ENCODE measurements around the gene RALB. TPM values are rescaled to one million over a fixed set of nuclear protein-coding genes. Genes with fewer than 3 reads are reported as not detected.

RALB gene
- total RNA-seq, 1 donor from 2014 or later: 25.9 TPM

- DNase-seq (ENCODE audit: low spot score in 2 of 2, unreplicated experiment in 2 of 2): no peak
- no peak for TF ChIP-seq CTCF (IDR thresholded peaks at IDR 0.05; ENCODE audit: unreplicated experiment)
- H3K36me3 Mint-ChIP-seq: peaks cover 10% of the 10 kb centered on the region
- H3K27ac Mint-ChIP-seq: no peak overlapping the region
- H3K9me3 Mint-ChIP-seq: peaks cover 8% of the 10 kb centered on the region
- H3K4me3 Mint-ChIP-seq: no peak overlapping the region
- H3K4me1 Mint-ChIP-seq: peaks cover 6% of the 10 kb centered on the region
- no peaks in the 10 kb centered on the region for H3K27me3 Mint-ChIP-seq (ENCODE audit: low read depth)
Measured at GRCh38 chr2:120271711-120272379, 19.2 kb downstream of the RALB start.

GRCh38 chr2:120272763-120273481, 20.3 kb downstream of the RALB start:
- Mint-ChIP-seq H3K9me3 (peaks cover 8% of the 10 kb centered on the region), H3K4me1 (peaks cover 6% of the 10 kb centered on the region), H3K4me3 (no peak overlapping the region), H3K27ac (no peak overlapping the region), H3K36me3 (peaks cover 10% of the 10 kb centered on the region), H3K27me3 (ENCODE audit: low read depth) (no peaks in the 10 kb centered on the region)
- TF ChIP-seq CTCF (IDR thresholded peaks at IDR 0.05; ENCODE audit: unreplicated experiment): no peak
- no peak for DNase-seq (ENCODE audit: low spot score in 2 of 2, unreplicated experiment in 2 of 2)

- Mint-ChIP-seq H3K27me3 (ENCODE audit: low read depth) (no peaks in the 10 kb centered on the region), H3K9me3 (peaks cover 5% of the 10 kb centered on the region), H3K27ac (no peak overlapping the region), H3K4me3 (no peak overlapping the region), H3K4me1 (peaks cover 4% of the 10 kb centered on the region), H3K36me3 (peaks cover 20% of the 10 kb centered on the region)
- TF ChIP-seq CTCF (IDR thresholded peaks at IDR 0.05; ENCODE audit: unreplicated experiment): no peak
- no peak for DNase-seq (ENCODE audit: low spot score in 2 of 2, unreplicated experiment in 2 of 2)
Measured at GRCh38 chr2:120275617-120276400, 23.2 kb downstream of the RALB start.

- no peak for TF ChIP-seq CTCF (IDR thresholded peaks at IDR 0.05; ENCODE audit: unreplicated experiment)
- DNase-seq (ENCODE audit: low spot score in 2 of 2, unreplicated experiment in 2 of 2): no peak
- no peaks in the 10 kb centered on the region for H3K27me3 Mint-ChIP-seq (ENCODE audit: low read depth)
- no peak overlapping the region for H3K27ac Mint-ChIP-seq
- H3K36me3 Mint-ChIP-seq: peaks cover 28% of the 10 kb centered on the region
- peaks cover 4% of the 10 kb centered on the region for H3K4me1 Mint-ChIP-seq
- peaks cover 5% of the 10 kb centered on the region for H3K9me3 Mint-ChIP-seq
- no peak overlapping the region for H3K4me3 Mint-ChIP-seq
Measured at GRCh38 chr2:120277505-120278205, 25.0 kb downstream of the RALB start.

GRCh38 chr2:120278901-120279300, 26.2 kb downstream of the RALB start:
- Mint-ChIP-seq H3K36me3 (peaks cover 28% of the 10 kb centered on the region), H3K9me3 (peaks cover 5% of the 10 kb centered on the region), H3K27ac (no peak overlapping the region)

More at GRCh38 chr2:120278901-120279300, 26.2 kb downstream of the RALB start:
- Mint-ChIP-seq H3K27me3 (ENCODE audit: low read depth) (no peaks in the 10 kb centered on the region), H3K4me1 (peaks cover 4% of the 10 kb centered on the region), H3K4me3 (no peak overlapping the region)
- DNase-seq (ENCODE audit: low spot score in 2 of 2, unreplicated experiment in 2 of 2): no peak
- no peak for TF ChIP-seq CTCF (IDR thresholded peaks at IDR 0.05; ENCODE audit: unreplicated experiment)
